GDM1 (cell line): ENCODE measurements around the gene HAPSTR1.

Source experiments
- DNase-seq: peaks from one replicate; lab custom pipeline; 2025; lab: John Stamatoyannopoulos, UW

The HAPSTR1 gene

GRCh38 chr16:9123871-9124270, 32.4 kb downstream of the HAPSTR1 start:
- DNase-seq: peak; percentile 32

GRCh38 chr16:9124444-9124843, 33.0 kb downstream of the HAPSTR1 start:
- no peak for DNase-seq

DNA sequence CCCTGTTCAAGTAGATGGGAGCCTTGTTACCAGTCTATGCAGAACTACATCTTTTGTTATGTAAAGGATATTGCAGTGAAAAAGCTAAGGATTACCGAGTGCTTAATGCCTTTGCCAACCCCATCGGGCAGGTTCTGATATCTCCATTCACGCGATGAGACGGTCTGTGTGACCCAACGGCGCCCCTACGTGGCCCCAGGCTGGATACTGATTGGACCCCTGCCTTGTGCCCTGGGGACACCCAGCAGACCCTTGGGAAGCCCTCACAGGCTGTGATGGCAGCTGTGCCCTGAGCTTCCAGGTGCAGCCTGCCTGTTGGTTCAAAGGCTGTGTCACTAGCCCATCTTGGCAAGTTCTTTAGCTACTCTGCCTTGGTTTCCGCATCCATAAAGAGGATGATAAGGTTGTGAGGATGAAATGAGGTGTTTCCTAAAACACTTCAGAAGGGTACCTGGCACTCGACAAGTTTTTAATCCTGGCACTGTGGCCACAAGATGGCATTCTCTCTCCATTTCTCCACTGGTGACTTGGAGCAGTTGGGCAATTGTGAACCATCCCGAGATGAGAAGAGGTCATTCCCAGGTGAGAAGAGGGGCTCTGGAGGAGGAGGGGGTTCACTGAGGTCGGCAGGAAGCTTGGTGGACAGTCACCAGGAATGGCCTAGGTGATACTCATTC, 33.6 kb downstream of the HAPSTR1 start:
- DNase-seq: no peak

GRCh38 chr16:9125658-9126505, 34.4 kb downstream of the HAPSTR1 start:
- DNase-seq: no peak

DNA sequence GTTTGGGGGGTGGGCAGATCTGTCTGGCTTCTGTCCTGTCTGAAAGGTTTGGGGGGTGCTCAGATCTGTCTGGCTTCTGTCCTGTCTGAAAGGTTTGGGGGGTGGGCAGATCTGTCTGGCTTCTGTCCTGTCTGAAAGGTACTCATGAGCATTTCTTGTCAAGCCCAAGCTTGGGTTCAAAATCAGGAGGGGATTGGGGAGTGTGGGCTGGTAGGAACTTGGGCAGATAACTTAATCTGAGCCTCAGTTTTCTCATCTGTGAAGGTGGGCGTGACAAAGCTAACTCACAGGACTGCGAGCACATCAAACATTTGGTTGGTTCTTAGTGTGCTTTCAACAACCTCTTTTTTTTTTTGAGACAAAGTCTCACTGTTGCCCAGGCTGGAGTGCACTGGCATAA, 35.2 kb downstream of the HAPSTR1 start:
- DNase-seq: no peak

- DNase-seq: no peak
These were observed 37.2 kb downstream of the HAPSTR1 start for GRCh38 chr16:9128346-9129342.

DNA sequence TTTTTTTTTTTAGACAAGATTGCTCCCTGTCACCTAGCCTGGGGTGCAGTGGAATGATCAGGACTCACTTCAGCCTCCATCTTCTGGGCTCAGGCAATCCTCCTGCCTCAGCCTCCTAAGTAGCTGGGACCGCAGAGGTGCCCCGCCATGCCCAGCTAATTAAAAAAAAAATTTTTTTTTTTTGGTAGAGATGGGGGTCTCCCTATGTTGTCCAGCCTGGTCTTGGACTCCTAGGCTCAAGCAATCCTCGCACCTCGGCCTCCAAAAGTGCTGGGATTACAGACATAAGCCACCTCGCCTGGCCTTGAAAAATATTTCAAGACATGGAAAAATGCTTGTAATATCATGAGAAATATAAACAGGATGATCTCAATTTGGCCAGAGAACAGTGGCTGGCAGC, 42.9 kb downstream of the HAPSTR1 start:
- no peak for DNase-seq

- peak; percentile 45 for DNase-seq
These were observed 43.3 kb downstream of the HAPSTR1 start for GRCh38 chr16:9134739-9135138.

DNA sequence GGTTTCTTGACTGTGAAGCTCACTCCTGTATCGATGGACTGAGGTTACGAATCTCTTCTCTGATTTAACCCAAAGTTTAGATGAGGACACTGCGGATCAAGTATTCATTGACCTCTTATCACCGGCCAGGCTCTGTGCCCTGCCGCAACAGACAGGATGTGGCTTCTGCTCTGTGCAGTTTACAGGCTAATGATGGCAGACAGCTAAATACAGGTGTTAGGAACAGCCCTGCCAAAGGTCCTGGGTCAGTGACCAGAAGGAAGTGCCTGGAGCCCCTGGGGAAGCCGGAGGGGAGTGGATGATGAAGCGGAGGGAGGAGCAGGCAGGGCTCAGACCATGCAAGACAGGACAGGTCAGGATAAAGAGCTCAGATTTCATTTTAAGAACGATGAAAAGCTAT, 44.4 kb downstream of the HAPSTR1 start:
- DNase-seq: no peak

DNA sequence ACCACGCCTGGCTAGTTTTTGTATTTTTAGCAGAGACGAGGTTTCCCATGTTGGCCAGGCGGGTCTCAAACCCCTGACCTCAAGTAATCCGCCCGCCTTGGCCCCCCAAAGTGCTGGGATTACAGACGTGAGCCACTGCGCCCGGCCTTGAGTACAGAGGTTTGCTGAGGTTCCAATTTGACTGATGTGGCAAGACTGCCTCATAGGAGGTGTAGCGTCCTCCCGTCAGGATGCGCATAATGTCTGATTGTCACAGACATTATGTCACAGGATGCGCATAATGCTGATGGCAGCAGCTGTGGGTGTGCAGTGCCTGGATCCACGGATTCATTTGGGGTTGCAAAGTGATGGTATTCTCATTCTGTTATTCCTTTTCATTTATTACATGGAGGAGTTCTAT, 45.2 kb downstream of the HAPSTR1 start:
- DNase-seq: no peak

DNA sequence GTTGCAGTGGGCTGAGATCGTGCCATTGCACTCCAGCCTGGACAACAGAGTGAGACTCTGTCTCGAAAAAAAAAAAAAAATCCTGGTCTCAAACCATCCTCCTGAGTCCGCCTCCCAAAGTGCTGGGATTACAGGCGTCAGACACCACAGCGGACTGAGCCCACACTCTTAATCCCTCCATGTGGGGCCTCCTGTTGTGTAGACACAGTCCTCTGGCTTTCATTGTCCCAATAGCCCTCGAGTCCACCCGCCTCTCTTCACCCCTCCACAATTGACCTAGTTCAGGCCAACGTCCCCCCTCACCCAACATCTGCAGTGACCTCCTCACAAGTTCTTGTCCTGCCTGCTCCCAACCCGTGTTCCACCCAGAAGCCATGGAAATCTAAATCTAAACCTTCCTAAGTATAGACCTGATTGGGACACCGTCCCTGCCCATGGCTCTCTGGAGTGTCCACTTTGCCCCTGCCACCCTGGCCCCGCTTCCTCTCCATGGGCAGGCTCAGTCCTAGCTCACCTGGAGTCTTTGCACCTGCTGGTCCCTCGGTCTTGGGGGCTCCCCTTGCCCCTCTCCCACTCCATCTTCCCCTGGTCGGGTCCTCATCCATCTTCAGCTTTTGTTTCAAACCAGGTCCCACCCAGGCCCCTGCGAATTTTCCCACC, 46.7 kb downstream of the HAPSTR1 start:
- DNase-seq: no peak

- peak; percentile 30 for DNase-seq
These were observed 47.5 kb downstream of the HAPSTR1 start for GRCh38 chr16:9138731-9139501.

- DNase-seq: no peak
These were observed 48.5 kb downstream of the HAPSTR1 start for GRCh38 chr16:9139965-9140364.
